PC-9 (cell line): ENCODE data around the gene COL11A2.

Experiments
- EZH2 ChIP-seq: fragments of 200-600 bp; sonication (generic); IDR thresholded peaks from 2 replicates; pipeline ENCODE4 v1.8.0; 2017; ENCODE audit warnings: antibody characterized with exemption, low read depth
- TF ChIP-seq, protein P1 (sequence below): fragments of 200-600 bp; sonication (generic); conservative IDR thresholded peaks from 2 replicates; pipeline ENCODE4 v1.6.1; 2017; ENCODE audit warnings: mixed run types, antibody characterized with exemption, mild to moderate bottlenecking, moderate library complexity

DNA sequence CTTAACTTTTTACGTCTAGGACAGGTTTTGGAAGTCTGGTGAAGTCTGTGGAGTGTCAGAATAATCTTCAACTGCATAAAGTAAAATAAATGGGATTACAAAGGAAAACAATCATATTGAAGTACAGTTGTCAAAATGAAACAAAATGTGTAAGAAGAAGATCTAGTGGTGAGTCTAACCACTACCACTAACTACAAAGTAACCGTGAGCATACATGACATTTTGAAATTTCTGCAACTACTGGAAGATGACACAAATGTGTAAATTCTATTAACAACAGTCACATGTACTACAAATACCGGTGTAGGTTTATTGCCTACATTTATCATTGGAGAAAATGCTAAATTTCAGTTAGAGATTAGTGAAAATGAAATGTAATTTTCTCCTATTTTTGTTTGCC, 49.7 kb upstream of the COL11A2 start:
- TF ChIP-seq, protein P1, sequence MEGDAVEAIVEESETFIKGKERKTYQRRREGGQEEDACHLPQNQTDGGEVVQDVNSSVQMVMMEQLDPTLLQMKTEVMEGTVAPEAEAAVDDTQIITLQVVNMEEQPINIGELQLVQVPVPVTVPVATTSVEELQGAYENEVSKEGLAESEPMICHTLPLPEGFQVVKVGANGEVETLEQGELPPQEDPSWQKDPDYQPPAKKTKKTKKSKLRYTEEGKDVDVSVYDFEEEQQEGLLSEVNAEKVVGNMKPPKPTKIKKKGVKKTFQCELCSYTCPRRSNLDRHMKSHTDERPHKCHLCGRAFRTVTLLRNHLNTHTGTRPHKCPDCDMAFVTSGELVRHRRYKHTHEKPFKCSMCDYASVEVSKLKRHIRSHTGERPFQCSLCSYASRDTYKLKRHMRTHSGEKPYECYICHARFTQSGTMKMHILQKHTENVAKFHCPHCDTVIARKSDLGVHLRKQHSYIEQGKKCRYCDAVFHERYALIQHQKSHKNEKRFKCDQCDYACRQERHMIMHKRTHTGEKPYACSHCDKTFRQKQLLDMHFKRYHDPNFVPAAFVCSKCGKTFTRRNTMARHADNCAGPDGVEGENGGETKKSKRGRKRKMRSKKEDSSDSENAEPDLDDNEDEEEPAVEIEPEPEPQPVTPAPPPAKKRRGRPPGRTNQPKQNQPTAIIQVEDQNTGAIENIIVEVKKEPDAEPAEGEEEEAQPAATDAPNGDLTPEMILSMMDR = no peak
- no peak for TF ChIP-seq EZH2
